GM21723 (cell line): ENCODE data around the gene VPS11.
"Not testable (repeated sequence)": the region's sequence is repeated elsewhere in the genome, so short reads cannot be mapped to it uniquely, and the experiment has no call there.

Source experiments
- ATAC-seq: cut with Tn5 transposase; IDR thresholded peaks from one replicate; pipeline ENCODE4 v1.9.1; 2021; ENCODE audit warnings: mild to moderate bottlenecking, moderate library complexity; ENCODE audit not compliant: unreplicated experiment

VPS11 gene

DNA sequence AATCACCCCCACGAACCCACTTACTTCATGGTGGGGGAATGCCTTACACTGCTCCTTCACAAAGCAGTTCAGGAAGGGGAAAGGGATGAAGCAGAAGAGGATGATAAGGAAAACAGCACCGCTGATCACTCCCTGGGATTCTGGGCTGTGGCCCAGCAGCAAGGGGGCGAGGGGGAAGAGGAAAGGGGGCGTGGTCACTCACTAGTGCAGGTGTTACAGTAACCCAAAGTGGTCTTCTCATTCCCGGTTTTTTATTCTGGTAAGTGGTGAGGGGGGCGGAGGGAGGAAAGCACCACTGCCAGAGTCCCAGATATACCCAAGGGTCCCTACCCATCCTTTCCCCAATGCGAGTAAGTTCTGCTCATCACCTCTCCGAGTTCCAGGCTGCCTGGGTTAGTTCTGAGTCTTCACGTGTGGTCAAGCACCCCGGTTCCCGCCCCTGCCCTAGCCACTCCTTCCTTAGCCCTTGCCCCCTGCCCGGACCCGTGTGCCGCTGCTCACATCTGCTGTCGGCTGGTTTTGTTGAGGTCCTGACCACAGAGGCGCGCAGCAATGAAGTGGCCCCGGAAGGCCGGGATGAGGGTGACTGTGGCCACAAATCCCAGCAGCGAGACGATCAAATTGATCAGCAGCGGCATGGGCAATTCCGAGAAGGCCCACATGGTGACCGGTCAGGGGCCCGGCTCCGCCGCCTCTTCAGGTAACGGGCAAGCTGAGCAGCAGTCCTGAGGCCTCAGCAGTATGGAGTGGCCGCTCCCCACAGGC lies 33.6 kb downstream of the VPS11 start:
- ATAC-seq: peak; percentile 31

DNA sequence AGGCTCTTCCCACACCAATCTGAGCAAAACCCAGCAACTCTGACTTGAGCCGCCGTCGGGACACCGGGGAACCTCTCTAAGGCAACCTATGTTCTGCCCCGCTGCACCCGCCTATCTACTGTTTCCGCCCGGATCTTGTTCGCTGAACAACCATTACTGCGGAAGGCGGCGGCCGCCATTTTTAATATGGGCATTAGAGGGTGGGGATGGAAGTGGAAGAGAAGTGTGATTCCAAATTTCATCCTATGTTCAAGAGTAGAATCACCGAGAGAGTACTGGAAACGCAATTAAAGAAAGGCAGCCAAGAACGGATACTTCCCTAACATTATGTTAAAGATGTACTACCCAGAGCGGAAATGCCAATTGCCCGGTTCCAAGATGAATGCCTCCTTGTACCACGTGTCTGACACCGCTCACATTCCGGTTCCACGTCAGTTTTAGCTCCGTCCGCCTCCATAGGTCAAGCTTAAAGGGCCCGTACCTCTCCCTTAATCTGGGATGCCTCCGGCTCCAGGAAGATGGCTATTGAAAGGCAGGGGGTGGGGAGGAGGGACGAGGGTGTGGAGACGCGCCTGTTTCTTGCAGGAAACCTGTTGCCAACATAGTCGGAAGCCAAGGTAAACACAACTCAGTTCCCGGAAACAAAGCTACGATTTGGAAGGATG lies 34.3 kb downstream of the VPS11 start, which contains the start of gene DPAGT1:
Gene DPAGT1 (minus strand): TSS at position 95 of the 665 bp plus-strand sequence. CDS start 198 bp downstream, outside the sequence.
- ATAC-seq: peak; percentile 72

DNA sequence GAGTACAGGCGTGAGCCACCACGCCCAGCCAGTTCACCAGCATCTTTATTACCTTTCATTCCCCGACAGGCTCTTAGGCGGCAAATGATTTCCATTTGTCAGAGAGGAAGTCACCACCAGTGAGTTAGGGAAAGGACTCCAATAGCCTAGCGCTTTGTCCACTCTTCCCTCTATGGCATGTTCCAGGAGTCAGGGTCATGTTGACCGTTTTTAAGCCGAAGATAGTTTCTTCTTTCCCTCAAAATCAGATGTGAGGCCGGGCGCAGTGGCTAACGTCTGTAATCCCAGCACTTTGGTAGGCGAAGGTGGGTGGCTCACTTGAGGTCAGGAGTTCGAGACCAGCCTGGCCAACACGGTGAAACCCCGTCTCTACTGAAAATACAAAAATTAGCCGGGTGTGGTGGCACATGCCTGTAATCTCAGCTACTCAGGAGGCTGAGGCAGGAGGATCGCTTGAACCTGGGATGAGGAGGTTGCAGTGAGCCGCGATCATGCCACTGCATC lies 35.6 kb downstream of the VPS11 start:
- ATAC-seq: not testable (repeated sequence)

DNA sequence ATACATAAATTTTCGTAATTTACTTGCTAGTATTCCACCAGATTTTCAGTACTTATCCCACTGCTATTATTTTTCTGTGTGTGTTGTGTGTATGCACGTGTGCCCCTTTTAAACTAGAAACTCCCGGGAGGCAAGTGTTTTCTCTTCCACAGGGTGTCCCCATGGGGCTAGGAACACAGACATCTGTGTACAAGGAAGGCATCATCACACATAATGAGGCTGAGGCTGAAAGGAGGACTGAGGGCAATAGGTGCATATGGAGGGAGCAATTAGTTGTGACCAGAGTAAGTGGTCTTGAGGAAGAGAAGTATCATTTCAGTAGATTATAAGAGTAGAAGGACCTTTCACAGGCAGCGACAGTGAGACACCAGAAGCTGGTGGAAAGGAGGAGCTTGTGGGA lies 36.2 kb downstream of the VPS11 start:
- no peak for ATAC-seq

DNA sequence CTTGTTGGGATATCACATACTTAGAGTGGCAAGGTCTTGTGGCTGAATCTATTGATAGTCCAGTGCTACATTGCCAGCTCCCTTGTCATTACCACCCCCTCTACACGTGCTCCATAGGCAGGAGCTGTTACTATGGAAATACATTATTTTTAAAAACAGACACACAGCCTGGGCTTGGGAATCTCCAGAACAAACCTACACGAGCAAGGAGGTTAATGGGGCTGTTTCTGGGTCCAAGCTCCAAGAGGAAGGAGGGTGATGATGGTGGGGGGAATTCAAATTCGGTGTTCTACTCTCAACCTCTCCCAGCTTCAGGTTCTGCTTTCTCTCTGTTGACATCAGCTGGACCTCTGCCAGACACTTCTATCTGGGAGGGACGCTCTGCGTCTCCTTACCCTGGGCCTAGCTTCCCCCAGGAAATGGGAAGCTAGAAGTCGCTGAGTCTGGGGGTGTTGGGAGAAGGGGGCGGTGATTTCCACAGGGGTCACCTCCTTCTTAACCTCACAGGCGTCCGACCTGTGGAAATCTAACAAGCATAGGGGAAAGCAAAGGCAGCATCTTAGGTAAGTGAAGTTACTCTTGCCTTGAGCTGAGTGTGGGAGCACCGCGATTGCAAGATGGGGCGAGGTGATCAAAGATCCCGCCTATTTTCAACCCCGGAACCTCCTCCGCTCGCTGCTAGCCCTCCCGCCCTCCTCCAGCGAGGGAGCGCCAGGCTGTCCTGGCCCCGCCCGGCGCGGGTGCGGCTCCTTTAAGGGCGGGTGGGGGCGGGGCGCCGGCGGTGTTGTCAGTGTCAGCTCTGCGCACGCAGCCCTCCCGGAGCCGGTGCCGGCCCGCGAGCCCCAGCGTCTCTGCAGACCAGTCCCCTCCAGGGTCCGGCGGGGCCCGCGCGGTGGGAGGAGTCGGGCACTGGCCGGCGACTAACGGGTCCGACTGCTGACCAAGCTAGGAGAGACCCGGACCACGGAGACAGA lies 39.2 kb downstream of the VPS11 start, which contains the start of gene C2CD2L:
Gene C2CD2L (plus strand): TSS at position 781 of the 974 bp plus-strand sequence. CDS start 398 bp downstream, outside the sequence.
- peak; percentile 68 for ATAC-seq

DNA sequence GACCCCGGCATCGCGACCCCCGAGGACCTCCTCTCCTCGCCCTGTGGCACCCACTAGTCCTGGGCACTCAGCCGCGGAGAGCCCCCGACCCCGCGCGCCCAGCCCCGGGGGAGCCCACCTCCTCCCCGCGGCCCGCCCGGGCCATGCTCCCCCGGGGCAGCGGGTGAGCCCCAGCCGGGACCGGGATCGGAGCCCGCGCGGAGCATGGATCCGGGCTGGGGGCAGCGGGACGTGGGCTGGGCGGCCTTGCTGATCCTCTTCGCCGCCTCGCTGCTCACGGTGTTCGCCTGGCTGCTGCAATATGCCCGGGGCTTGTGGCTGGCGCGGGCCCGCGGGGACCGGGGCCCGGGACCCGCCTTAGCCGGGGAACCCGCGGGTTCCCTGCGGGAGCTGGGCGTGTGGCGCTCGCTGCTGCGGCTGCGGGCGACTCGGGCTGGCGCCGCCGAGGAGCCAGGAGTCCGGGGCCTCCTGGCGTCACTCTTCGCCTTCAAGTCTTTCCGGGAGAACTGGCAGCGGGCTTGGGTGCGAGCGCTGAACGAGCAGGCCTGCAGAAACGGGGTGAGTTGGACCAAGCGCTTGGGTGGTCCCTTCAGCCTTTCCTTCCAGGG lies 40.0 kb downstream of the VPS11 start:
- peak; percentile 25 for ATAC-seq

DNA sequence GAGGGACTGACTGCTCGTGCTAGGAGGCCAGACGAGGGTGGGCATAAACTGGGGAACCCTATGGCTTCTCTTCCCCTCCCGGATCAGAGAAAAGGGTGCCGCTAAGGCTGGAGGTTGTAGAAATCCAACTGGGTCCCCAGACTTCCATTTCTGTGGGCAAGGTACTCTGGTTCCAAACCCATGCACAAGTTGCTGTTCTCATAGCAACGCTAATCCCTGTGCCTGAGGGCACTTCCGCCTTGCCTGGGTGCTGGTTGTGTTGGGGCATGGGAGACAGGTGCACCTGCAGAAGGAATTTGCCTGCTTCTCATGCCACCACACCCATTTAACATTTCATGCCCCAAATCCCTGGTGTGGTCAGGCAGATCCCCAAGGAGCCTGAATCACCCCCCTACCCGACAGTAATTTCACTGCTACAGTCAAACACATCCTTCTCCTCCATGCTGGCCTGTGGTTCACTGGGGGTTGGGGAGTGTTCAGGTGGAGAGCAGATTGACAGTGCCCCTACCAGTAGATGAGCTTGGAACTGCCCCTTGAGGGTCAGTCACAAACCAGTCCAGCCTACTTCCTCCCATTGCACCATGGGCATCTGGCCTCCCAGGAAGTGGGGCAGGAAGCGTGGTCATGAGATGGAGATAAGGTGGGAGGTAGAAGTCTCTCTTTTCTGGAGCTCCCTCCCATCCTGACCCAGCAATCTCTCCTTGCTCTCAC lies 40.7 kb downstream of the VPS11 start:
- ATAC-seq: peak; percentile 14

DNA sequence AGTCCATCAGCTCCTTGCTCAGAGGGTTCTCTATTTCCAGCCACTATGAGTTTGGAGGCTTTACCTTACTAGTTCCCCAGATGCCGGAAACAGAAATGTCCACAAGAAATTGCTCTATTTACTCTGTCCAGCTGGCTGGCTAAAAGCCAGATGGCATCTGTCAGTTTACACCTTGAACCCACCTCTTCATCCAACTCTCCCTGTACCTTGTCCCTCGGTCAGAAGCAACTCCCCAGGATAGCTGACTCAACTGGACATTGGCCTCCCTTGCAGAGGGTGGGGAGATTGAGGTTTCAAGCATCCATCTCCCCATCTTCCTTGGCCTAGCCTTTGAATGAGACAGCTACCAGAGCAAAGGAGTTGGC lies 41.2 kb downstream of the VPS11 start:
- ATAC-seq: no peak

DNA sequence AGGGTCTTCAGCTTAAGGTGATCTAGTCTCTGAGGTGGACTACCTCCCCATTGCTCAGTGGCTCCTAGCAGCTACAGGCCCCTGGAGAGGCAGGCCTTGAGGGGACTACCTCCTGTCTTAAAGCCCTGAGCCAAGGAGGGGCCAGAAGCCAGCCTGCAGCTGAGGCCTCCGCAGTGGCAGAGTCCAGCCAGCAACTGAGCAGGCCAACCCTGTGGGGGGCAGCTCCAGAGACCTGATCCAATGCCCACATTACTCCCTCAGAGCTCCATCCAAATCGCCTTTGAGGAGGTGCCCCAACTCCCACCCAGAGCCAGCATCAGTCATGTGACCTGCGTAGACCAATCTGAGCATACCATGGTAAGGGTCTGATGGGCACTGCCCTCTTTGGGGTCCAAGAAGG lies 42.2 kb downstream of the VPS11 start:
- no peak for ATAC-seq

DNA sequence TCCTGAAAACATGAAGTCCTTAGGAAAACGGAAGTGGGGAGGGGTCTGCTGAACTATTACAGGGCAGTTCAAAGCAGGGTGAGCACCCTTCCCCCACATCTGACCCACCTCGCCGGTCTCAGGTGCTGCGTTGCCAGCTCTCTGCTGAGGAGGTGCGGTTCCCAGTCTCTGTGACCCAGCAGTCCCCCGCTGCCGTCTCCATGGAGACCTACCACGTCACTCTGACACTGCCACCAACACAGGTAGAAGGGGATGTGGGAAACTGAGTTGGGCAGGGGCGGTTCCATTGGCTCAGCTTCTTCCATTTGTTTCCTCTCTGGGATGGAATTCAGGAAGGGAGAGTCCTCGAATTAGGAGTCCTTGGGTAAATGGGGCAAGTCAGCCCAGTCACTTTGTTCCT lies 42.8 kb downstream of the VPS11 start:
- no peak for ATAC-seq

DNA sequence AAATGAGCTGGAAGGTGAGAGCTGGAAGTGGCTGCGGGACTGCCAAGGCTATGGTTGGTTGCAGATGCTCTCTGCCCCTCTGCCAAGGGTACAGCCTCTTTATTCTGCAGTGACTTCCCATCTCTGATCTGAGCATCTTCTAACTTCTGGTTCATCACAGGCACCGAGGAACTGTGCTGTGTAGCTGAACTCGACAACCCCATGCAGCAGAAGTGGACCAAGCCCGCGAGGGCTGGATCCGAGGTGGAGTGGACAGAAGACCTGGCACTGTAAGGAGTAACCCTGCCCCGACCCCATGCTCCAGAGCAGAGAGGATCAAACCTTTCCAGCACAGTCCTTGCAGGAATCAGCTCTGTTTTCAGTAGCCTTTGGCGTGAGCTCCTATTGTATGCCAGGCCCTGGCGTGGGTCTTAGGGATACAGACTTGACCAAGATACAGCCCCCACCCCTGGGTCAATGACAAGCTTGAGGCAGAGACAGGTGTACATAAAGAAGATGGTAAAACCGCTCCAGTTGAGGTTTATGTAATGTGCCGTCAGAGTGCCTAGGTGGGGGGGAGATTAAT lies 43.8 kb downstream of the VPS11 start:
- no peak for ATAC-seq

DNA sequence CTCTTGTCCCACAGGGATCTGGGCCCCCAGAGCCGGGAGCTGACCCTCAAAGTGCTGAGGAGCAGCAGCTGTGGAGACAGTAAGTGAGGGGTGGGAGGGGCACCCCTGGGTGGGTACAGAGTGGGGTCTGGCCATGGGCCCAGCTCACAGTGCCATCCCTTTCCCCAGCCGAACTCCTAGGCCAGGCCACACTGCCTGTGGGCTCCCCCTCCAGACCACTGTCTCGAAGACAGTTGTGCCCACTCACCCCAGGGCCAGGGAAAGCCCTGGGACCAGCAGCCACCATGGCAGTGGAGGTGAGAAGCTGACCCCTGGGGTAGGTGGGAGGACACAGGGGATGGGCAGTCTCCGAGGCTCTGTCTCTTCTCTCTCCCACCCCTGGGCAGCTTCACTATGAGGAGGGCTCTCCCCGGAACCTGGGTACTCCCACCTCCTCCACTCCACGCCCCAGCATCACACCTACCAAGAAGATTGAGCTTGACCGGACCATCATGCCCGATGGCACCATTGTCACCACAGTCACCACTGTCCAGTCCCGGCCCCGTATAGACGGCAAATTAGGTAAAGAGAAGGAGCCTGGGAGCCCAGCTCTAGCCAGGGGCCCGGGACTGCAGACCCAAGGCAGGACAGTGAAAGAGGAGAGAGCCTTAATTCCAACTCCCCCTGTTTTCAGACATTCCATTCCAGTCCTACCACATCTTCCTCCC lies 44.8 kb downstream of the VPS11 start:
- no peak for ATAC-seq

DNA sequence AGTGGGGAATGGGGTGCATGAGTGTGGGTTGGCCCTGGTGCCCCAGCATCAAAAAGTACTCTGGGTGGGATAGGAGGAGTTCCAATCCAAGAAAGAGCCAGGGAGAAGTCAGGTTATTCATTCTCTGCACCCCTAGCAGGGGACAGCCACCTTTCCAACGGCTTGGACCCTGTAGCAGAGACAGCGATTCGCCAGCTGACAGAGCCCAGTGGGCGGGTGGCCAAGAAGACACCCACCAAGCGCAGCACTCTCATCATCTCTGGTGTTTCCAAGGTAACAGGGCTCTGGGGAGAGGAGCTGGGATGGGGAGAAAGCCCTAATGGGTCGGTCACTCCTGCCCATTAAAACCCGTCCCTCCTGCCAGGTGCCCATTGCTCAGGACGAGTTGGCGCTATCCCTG lies 46.1 kb downstream of the VPS11 start:
- no peak for ATAC-seq

DNA sequence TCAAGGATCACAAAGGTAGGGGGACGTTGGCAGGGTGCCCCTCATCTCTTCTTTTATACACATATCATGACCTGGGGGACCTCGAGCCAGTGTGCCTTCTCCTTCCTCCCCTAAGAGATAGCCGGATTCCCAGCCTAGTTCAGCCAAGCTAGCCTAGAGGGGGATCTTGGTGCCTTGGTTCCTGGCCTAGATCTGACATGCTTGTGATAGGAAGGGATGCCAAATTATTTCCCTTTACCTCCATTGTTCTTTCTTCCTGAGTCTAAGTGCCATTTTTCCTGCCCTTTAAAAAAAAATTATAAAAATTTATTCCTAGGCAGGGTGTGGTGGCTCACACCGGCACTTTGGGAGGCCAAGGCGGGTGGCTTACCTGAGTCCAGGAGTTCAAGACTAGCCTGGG lies 46.7 kb downstream of the VPS11 start:
- ATAC-seq: no peak

DNA sequence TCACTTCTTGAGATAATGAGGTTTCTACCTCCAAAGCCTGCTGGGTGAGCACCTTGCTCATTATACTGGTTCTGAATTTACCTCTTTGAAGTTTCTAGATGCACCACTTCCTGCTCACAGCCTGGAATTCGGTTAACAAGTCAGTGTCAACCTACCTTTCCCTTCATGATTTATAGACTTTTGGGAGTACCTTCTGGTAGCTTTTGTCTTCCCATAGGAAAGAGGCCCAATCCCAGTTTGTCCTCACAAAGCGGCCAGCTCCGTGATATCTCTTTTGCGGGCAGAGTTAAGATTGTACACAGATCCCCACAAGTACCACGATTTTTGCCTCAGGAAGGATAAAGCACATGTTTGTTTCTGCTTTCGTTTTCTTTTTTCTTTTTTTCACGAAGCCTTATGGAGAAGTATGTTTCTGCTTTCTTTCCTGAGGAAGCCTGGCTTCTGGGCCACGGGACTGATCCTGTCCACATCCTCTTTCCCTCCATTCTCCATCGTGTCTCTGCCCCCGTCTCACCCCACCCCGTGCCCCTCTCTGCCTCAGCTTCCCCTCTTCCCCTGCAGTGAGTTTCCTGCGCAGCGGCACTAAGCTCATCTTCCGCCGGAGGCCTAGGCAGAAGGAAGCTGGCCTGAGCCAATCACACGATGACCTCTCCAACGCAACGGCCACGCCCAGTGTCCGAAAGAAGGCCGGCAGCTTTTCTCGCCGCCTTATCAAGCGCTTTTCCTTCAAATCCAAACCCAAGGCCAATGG lies 48.0 kb downstream of the VPS11 start:
- no peak for ATAC-seq

DNA sequence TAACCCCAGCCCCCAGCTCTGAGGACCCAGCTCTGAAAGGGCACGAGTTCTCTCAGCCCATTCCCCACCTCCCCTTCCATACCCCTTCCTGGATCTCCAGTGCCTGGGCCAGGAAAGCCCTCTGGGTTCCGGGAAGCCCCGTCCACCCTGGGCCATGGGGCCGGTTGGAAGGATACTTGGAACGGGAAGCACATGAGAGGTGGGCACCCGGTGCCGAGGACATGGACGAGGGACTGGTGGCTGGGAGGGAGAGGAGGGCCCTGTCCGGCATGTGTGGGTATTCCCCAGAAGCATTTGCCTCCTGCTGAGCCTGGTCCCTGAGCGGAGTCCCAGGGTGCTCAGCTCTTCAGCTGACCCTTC lies 48.6 kb downstream of the VPS11 start:
- ATAC-seq: no peak

DNA sequence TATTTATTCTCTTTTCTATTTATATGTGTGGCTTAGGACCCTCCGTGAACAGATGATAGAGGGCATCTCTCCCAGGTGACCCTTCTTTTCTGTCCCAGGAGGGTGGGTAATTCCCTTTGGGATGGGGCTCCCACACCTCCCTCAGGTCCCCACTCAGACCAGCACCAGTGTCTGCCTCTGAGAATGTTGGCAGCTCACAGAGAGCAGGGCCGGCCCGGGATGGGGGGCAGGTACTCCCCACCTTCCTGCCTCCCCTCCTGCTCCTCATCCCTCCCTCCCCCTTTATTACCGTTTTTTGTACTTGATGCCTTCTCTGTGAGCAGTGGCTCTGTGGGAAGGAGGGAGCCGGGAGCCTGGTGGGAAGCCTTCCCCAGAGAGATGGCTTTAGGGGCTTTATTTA lies 49.0 kb downstream of the VPS11 start:
- no peak for ATAC-seq

DNA sequence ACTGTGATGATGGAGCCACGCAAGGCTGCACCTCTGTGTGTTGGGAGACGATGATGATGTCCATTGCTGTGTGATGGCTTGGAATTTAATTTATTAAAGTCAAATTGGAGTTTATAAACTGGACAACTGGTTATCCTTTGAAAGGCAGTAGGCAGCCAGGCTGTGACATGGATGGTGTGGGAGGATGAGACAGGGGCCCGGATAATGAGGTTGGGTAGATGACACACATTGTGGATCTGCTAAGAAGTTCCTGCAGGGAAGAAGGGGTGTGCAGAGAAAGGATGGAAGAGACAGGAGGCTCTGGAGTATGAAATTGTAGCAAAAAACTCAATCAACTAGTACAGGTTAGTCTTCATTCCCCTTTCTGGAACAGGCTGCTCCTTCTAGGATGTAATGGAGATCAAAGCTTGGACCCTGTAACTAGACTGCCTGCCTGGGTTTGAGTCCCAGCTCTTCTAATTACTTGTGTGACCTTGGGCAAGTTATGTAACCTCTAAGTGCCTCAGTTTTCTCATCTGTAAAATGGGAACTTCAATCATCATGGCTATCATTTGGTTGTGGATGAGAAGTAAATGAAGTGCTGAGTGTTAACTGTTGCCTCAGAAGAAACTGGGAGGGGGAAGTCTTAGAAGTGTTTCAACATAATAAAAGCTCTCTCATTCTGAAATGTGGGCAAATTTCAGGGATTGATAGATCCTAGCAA lies 49.5 kb downstream of the VPS11 start:
- ATAC-seq: no peak
